K562 (cell line): ENCODE results near the gene ROM1.
"Not testable (repeated sequence)": the region's sequence is repeated elsewhere in the genome, so short reads cannot be mapped to it uniquely, and the experiment has no call there.

Experiments used
- CTCF ChIP-seq, 3 experiments: IDR thresholded peaks in 2 of 3; conservative IDR thresholded peaks in 1 of 3; 2 replicates each; pipeline ENCODE4 v1.5.1; 2011 to 2012; ENCODE audit warnings: low read length in 3 of 3, mild to moderate bottlenecking in 3 of 3, control low read depth in 2 of 3, improper control_type of control experiment in 1 of 3, inconsistent platforms in 1 of 3, low read depth in 1 of 3, mixed read lengths in 1 of 3, moderate library complexity in 1 of 3; ENCODE audit not compliant: insufficient read depth in 2 of 3
- SIN3B ChIP-seq: fragments of 450-650 bp; IDR thresholded peaks from 2 replicates; pipeline ENCODE4 v1.6.1; 2017; ENCODE audit warnings: low read depth, mild to moderate bottlenecking, moderate library complexity
- ZKSCAN1 ChIP-seq: fragments of 150-350 bp; IDR thresholded peaks from 2 replicates; pipeline ENCODE4 v1.6.1; 2016; ENCODE audit warnings: low read depth, low read length
- ZNF174 ChIP-seq: fragments of 250-450 bp; sonication (Bioruptor Pico); IDR thresholded peaks from 2 replicates; pipeline ENCODE4 v1.4.0; 2020; ENCODE audit warnings: mild to moderate bottlenecking
- TF ChIP-seq, protein P1 (sequence below): fragments of 450-650 bp; IDR thresholded peaks from 2 replicates; pipeline ENCODE4 v1.6.1; 2017; ENCODE audit warnings: mild to moderate bottlenecking, moderate library complexity
- TF ChIP-seq, protein P2 (sequence below): fragments of 450-650 bp; formaldehyde crosslinking; IDR thresholded peaks from 2 replicates; pipeline ENCODE4 v1.4.0; 2020; ENCODE audit warnings: mild to moderate bottlenecking, moderate library complexity

DNA sequence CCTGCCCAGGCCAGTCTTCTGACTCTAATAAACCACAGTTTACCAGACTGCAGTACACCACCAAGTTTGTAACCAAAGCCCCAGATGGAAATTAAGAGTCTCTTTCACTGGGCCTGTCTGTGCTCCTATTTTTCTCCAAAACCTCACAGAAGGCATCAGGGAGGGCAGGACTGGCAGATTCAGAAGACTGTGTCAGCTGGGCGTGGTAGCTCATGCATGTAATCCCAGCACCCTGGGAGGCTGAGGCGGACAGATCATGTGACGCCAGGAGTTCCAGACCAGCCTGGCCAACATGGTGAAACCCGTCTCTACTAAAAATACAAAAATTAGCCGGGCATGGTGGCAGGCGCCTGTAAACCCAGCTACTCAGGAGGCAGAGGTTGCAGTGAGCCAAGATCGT, 27.7 kb upstream of the ROM1 start:
- not testable (repeated sequence) for TF ChIP-seq CTCF (IDR thresholded peaks at IDR 0.05 in 2 of 3, conservative IDR thresholded peaks at IDR 0.05 in 1 of 3; ENCODE audit: insufficient read depth in 2 of 3, low read depth in 1 of 3, low read length in 3 of 3); ZKSCAN1; ZNF174 (CRISPR knock-in tag); SIN3B
- TF ChIP-seq, protein P1, sequence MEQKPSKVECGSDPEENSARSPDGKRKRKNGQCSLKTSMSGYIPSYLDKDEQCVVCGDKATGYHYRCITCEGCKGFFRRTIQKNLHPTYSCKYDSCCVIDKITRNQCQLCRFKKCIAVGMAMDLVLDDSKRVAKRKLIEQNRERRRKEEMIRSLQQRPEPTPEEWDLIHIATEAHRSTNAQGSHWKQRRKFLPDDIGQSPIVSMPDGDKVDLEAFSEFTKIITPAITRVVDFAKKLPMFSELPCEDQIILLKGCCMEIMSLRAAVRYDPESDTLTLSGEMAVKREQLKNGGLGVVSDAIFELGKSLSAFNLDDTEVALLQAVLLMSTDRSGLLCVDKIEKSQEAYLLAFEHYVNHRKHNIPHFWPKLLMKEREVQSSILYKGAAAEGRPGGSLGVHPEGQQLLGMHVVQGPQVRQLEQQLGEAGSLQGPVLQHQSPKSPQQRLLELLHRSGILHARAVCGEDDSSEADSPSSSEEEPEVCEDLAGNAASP, result not testable (repeated sequence)
- TF ChIP-seq, protein P2, sequence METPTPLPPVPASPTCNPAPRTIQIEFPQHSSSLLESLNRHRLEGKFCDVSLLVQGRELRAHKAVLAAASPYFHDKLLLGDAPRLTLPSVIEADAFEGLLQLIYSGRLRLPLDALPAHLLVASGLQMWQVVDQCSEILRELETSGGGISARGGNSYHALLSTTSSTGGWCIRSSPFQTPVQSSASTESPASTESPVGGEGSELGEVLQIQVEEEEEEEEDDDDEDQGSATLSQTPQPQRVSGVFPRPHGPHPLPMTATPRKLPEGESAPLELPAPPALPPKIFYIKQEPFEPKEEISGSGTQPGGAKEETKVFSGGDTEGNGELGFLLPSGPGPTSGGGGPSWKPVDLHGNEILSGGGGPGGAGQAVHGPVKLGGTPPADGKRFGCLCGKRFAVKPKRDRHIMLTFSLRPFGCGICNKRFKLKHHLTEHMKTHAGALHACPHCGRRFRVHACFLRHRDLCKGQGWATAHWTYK (CRISPR knock-in tag), result not testable (repeated sequence)
